HCT116 (cell line): Measurements from ENCODE around the gene HPF1.

Experiments
- ATF3 ChIP-seq: IDR thresholded peaks from 2 replicates; pipeline ENCODE4 v1.6.1; 2012
- CEBPB ChIP-seq: IDR thresholded peaks from 2 replicates; pipeline ENCODE4 v1.6.1; 2012; ENCODE audit warnings: low read depth
- CTCF ChIP-seq, 3 experiments: fragments of 200-600 bp in 1 of 3; sonication (generic) in 1 of 3; IDR thresholded peaks in 2 of 3; conservative IDR thresholded peaks in 1 of 3; 2 replicates each; pipeline ENCODE4 v1.5.1; 2012 to 2017; ENCODE audit warnings: low read depth in 2 of 3, low read length in 2 of 3, antibody characterized with exemption in 1 of 3, borderline replicate concordance in 1 of 3, control low read depth in 1 of 3, mild to moderate bottlenecking in 1 of 3, mixed read lengths in 1 of 3, mixed run types in 1 of 3, moderate library complexity in 1 of 3; ENCODE audit not compliant: insufficient read depth in 1 of 3
- EZH2 ChIP-seq: fragments of 200-600 bp; sonication (generic); IDR thresholded peaks from 2 replicates; pipeline ENCODE4 v1.6.1; 2017; ENCODE audit warnings: antibody characterized with exemption, mixed run types
- FOSL1 ChIP-seq: IDR thresholded peaks from 2 replicates; pipeline ENCODE4 v1.6.1; 2012; ENCODE audit warnings: low read depth
- POLR2A ChIP-seq: IDR thresholded peaks from 2 replicates; pipeline ENCODE4 v1.7.0; 2011; ENCODE audit warnings: borderline replicate concordance; ENCODE audit not compliant: insufficient read depth, insufficient read length; ENCODE audit errors: extremely low read depth
- POLR2AphosphoS5 ChIP-seq: IDR thresholded peaks from 2 replicates; pipeline ENCODE4 v1.6.1; 2011; ENCODE audit warnings: mild to moderate bottlenecking, low read depth, low read length, moderate library complexity
- RAD21 ChIP-seq: IDR thresholded peaks from 2 replicates; pipeline ENCODE4 v1.6.1; 2012; ENCODE audit warnings: low read depth, mild to moderate bottlenecking
- REST ChIP-seq: IDR thresholded peaks from 2 replicates; pipeline ENCODE4 v1.6.1; 2012; ENCODE audit warnings: low read depth
- YY1 ChIP-seq: IDR thresholded peaks from 2 replicates; pipeline ENCODE4 v1.6.1; 2011; ENCODE audit warnings: low read length, low read depth, moderate library complexity, mild to moderate bottlenecking; ENCODE audit not compliant: insufficient replicate concordance; ENCODE audit errors: extremely low read depth
- TF ChIP-seq, protein P1 (sequence below): IDR thresholded peaks from 2 replicates; pipeline ENCODE4 v1.6.1; 2011; ENCODE audit warnings: mild to moderate bottlenecking, low read length, moderate library complexity; ENCODE audit not compliant: insufficient replicate concordance; ENCODE audit errors: extremely low read depth

- no peak for TF ChIP-seq CTCF (IDR thresholded peaks at IDR 0.05 in 2 of 3, conservative IDR thresholded peaks at IDR 0.05 in 1 of 3; ENCODE audit: borderline replicate concordance in 1 of 3, insufficient read depth in 1 of 3, low read depth in 2 of 3, low read length in 2 of 3)
- no peak for TF ChIP-seq YY1
- no peak for TF ChIP-seq POLR2AphosphoS5
- no peak for TF ChIP-seq EZH2
- TF ChIP-seq REST: no peak
- no peak for TF ChIP-seq RAD21
- no peak for TF ChIP-seq POLR2A
- no peak for TF ChIP-seq CEBPB
- TF ChIP-seq FOSL1: no peak
- TF ChIP-seq ATF3: no peak
- TF ChIP-seq, protein P1, sequence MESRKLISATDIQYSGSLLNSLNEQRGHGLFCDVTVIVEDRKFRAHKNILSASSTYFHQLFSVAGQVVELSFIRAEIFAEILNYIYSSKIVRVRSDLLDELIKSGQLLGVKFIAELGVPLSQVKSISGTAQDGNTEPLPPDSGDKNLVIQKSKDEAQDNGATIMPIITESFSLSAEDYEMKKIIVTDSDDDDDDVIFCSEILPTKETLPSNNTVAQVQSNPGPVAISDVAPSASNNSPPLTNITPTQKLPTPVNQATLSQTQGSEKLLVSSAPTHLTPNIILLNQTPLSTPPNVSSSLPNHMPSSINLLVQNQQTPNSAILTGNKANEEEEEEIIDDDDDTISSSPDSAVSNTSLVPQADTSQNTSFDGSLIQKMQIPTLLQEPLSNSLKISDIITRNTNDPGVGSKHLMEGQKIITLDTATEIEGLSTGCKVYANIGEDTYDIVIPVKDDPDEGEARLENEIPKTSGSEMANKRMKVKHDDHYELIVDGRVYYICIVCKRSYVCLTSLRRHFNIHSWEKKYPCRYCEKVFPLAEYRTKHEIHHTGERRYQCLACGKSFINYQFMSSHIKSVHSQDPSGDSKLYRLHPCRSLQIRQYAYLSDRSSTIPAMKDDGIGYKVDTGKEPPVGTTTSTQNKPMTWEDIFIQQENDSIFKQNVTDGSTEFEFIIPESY: no peak
These were observed 30.1 kb downstream of the HPF1 start for GRCh38 chr4:169727616-169728015.
